Smooth muscle cell of the brain vasculature (primary cell): ENCODE data around the gene MAF.

Source experiments
- DNase-seq: peaks from one replicate; pipeline ENCODE4 v3.0.0-alpha.2; 2012; ENCODE audit warnings: low read depth, low spot score

Gene MAF

DNA sequence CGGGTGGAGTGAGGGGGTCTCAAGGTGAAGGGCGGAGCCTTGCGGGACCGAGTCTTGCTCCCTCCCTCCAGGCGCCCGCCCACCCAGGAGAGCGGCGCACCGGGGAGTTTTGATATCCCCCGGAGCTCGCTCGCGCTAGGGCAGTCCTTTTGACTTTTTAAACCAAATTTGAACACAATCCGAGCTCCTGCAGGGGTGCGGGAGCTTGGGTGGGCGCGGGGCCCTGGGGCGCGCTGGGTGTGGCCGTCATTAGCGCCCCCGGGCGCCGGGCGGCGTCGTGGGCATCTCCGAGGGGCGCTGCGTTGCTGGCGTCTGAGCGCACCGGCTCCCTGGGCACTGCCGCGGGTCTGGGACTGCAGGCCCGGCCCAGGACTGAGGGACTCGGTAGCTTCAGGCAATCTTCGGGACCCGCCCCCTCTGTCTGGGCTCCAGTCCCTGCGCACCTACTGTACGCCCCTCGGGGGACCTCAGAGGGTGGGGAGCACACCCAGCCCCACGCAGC is 10.9 kb downstream of the MAF start:
- no peak for DNase-seq

DNA sequence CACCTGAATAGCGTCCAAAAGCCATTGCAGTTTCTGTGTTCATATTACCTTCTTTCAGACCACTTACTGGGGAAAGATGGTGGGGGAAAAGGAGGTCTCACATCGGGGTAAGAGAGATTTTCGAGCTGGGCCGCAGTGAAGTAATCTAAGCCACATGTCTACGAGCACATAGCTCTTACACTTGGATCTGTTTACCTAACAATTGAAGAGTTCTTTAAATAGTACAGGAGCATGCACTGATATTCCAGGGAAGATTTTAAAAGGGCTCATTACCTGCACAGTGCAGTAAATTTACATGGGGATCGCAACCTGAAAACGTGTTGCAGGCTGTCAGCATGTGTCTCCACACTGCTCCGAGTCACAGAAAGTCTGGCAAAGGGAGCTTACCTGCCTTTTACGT is 12.6 kb downstream of the MAF start:
- DNase-seq: no peak

DNA sequence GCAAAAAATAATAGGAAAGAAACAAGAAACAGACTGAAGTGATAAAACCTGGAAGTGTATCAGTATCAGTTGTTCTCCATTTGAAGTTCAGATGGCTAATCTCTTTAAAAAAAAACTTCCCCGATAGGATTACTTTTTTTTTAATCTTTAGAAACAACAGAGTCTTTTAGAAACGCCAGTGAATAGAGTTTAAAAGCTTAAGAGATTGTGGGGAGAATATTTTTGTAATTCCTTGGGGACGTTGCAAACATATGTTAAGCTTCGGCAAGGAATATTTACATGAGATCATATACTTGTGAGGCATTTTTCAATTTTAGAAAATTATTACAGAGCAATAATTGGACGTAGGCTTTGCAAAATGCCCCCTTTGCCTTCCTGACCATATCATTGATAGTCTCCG is 13.2 kb downstream of the MAF start:
- DNase-seq: no peak

DNA sequence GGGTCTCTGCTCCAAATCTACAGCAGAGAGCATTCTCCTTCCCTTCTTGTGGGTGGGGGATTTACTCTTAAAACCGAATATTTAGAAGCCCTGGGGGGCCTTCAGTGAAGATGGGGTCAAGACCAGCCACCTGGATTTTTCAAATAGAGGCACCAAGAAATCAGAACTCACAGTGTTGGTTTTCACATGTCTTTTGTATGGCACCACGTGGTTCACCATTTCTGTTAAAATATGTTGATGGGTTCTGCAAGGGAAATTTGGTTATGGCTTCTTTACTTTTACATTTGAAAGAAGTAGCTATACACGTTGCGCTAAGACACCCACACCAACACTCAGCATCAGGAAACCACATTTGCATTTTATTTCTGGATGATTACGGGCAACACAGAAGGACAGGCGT is 17.7 kb downstream of the MAF start:
- no peak for DNase-seq

DNA sequence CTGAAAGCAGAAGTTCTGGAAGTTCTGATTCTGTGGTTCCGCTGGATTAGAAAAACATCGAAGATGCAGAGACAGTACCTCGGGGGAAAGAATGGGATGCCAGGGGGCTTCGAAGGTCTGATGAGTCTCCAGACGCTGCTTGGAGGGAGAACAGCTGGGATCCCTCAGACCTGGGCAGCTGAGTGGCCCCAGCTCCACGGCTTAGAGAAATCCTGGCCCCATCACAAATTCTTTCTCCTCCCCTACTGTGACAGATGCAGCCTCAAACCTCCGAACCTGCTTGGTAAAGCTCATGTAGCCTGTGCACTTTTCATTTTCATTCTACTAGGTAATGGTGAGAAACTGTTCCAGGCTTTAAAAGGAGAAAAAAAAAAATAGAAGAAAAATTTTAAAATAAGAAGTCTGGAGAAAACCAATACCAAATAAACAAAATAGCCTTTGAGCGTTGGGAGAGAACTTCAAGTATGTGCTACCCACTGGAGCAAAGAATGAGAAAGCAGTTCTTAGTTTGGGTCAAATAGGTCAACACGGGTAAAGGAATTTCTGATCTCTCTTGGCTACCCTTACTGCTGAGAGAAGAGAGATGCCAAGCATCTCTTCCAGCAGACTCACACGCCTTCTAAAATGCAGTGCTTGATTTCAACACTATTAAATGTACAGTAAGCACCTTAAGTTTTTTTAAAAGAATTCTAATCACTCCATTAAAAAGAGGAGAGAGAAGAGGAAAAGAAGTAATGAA is 19.9 kb downstream of the MAF start:
- no peak for DNase-seq

DNA sequence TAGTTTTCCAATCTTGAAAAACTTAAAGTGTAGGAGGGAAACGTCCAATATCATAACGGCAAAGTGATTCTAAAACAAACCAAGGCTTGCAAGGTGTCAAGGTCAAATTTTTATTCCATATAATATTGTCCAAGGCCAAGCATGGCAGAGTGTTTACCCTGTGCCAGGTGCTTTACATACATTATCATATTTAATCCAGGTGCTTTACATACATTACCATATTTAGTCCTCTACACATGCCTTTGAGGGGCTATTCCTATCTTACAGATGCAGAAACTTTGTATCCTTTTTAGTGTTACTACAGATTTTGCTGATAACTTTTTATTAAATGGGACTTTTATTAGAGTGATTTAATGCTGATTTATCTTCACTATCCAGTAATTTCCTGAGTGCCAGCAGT is 23.9 kb downstream of the MAF start:
- DNase-seq: no peak

DNA sequence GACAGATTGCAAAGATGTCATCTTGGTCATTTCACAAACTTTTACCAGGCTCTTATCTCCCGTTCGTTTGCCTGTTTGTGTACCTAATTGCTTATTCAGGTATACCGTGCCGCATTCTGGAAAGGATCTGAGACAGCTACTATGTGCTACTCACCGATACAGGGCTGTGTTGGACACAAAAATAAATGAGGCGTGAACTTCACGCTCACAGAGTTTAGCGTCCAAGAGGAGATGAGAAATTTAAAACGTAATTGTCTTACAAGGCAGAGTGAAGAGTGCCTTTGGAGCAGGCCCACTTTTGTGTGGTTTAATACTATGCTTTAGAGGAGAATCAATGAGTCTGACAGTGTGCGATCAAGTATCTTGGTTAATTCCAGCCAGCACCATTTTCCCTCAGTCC is 26.7 kb downstream of the MAF start:
- DNase-seq: no peak

DNA sequence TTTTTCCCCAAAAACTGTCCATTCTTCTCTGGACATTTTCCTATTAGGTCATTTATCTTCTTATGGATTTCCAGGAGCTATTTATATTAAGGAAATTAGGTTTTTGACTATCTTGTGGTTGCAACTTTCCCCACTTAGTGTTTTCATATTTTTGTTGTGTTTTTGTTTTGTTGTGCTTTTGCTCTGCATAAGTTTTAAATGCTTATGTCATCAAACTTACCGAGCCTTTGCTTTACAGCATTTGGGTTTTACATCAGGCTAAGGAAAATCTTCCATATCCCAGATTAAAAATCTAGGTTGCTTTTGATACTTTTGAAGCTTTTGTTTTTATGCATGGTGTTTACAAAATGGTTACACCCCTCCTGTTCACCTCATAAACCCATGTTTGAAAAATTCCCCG is 27.5 kb downstream of the MAF start:
- no peak for DNase-seq

DNA sequence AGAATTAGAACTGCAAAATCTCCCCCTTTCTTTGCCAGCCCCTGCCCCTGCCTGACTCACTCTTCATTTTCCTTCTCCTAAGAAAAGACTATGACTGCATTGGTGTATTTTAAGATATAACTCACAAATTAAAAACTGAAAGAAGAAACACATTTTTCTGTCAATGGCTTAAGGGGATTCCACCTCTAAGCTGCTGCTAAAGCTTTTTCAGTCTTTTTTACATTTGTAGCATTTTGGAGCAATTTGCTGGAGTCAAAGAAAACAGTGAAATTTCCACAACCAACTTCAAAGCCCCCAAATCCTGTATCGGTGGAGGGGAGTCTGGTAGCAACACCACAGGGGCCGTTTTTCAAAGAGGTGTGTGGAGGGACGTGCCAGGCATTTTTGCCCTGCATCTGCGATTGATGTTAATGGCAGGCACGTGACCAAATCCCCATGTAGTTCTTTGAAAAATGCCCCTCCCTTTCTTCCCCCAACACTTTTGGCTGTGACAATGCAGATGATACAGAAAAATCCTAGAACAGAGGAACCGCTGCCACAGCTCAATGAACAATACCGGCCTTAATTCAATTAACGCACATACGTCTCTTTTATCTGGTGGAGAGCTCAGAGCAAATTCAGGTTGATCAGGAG is 28.5 kb downstream of the MAF start:
- DNase-seq: no peak

DNA sequence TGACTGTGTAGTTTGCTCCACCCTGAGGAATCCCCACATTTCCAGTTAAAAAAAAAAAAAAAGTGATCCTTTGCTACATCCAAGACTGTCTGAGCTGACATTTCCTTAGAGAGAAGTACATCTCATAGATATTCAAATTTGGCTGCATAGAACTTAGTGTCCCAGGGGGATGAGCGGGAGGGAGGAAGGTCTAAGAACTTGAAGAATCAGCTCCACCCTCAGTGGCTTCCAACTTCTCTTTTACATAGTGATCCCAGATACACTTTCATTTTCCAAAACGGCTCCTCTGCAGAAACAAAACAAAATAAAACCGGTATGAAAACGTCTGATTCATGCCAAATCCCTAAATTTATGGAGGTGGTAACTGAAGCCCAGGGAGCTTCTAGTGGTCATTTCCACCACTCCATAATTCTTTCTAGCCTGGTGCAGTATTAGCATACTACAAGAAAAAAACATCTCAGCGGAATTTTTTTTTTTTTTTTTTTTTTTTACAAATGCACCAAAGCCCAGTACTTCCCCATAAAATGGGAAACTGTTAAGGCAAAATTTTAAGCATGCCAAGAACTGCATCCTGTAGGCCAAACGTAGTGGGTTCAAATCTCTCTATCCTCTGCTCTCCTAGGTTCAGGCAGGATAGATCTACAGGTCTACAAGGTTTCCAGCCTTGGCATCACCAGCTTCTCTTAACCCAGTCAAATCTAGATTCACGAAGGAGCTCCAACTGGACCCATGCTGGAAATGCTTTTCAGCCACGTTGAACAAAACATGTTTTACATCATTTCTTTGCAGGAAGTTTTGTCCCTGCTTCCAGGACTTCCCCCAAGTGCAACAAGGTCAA is 29.3 kb downstream of the MAF start:
- DNase-seq: no peak

DNA sequence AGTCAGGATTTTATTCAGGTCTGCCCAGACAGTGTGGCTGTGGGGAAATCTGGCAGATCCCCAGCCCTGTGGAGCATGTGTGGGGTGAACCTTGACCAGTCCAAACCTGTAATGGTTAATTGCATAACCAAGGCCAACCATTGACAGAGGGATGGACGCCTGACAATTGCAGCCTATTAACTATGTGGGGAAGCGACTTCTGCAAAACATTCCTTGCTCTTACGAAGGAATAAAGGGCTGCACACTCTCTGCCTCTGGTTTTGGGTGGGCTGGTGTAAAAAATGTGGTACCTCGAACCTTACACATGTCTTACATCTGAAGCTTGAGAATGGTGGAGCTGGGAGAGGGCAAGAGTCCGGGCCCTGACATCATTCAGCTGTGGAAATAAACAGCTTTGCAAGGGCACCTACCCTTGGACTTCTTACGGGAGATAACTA is 35.8 kb downstream of the MAF start:
- DNase-seq: no peak

DNA sequence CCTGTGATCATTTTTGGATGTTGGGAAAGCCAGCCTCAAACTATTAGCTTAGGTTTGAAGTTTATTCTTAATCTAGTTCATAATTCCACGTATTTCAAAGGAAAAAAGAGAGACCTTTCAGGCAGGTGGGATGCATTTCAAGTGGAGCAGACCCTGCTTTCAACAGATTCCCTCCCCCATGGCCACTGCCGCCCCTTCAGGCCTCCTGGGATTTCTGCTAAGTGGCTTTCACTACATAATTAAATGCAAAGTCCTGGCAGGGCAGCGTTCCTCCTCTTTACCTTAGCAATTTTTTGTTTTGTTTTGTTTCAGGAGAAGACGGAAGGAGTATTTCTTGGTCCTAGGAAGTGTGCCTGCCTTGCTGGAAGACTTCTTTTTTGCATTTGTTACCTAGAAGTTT is 36.6 kb downstream of the MAF start:
- DNase-seq: no peak

DNA sequence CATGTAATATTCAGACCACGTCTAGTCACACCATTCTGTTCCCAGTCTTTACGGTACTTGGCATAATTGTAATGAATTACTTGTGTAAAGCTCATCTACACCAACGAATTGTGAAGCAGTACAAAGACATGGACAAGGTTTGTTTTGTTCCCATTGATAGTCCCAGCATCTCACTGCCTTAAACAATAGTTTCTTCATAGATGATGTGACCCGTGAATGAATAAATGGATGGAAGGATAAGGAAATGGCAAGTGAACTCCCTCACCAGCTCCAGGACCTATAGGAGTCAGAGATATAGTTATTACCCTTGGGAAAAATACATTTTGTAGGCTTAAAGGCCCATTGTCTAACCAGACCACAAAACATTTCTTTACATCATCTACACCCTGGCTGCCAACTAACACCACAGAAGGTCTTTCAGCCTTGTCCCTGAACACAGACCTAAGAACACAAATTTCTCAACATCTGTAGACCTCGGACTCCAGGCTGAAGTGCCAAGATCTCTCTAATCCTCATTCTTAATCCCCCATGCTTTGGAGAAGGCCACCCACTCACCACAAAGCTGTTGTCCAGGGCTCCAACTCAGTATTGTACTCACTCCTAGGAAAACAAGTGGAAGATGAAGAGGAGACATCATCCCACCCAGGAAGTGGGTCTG is 38.2 kb downstream of the MAF start:
- DNase-seq: no peak

DNA sequence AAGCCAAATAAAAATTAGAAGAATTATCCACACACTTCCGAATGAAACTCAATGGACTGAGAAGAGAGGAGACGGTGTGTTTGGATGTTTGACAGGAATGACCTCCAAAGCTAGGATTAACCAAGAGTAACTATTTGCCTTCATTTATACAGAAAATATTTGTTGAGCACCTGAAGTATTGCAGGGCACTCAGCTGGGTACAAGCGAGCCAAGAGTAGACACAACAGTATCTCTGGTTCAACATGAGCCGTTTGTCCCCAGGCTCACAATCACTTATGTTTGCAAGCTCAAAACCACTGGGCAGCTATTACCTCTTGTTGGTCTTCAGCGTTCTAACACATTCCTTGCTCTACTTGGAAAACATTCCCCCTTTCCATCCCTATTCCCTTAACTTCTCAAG is 38.8 kb downstream of the MAF start:
- DNase-seq: no peak

DNA sequence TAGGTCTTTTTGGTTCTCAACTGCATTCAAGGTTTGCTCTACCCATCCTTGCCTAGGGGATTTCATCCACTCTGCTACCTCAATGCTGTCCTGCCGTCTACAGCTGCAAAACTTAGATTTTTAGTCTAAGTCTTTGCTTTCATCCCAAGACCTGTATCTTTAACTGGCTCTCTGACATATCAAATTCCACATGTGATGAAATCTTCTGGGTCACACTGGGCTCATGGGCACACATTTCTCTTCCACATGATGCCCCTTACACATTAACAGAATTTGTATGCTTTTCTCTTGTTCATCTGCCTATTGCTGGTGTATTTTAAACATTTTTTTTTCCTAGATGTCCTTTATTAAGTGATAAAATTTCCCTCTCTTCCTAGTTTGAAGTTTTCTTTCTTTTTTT is 39.6 kb downstream of the MAF start:
- no peak for DNase-seq

DNA sequence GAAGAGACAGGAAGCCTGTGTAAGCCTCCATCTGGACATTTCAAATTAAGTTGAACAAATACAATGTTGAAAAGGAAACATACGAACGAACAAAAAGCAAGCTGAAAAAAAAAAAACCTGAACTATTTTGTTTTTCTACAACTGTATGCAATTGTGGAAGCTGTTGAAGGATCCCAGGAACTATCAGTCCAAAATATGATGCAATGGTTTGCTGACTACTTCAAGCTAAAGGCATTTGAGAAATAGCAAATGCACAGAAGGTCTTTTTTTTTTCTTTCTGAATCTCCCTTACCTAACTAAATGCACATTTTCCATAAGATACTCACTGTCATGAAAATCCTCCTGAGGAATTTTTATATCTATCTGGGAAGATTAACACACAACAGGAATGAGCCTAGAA is 40.2 kb downstream of the MAF start:
- no peak for DNase-seq

DNA sequence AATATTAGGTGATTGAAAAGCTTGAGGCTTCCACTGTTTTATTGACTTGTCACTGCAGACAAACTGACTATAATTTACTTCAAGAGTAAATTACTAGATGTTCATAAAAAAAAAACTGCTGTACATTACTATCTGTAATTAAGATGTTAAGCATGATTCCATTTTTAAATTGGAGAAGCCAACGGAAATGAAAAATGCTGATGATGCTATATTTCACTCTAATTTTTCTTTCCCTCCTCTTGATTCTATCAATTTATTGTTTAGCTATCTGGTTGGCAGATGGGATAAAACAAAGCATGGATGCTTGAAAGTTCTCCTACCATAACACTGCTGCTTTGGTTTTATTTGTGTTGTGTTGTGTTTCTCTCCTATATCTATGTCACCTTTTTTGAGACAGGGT is 41.0 kb downstream of the MAF start:
- no peak for DNase-seq

DNA sequence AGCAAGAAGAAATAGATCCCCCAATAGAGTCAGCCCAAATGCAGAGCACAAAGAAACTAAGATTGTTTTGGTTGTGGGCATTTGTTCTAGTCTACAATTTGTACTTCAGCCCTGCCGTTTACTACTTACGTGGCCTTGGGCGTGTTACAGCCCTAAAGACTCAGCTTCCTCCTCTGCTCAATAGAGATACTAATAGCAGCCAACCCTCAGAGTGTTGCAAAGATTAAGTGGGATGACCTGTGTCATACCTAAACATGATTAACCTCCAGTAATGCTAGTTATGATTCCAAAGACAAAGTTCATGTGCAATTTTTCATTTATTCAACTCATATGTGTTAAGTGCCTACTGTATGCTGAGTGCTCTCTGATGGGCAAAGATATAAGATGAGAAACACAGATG is 43.1 kb downstream of the MAF start:
- no peak for DNase-seq

DNA sequence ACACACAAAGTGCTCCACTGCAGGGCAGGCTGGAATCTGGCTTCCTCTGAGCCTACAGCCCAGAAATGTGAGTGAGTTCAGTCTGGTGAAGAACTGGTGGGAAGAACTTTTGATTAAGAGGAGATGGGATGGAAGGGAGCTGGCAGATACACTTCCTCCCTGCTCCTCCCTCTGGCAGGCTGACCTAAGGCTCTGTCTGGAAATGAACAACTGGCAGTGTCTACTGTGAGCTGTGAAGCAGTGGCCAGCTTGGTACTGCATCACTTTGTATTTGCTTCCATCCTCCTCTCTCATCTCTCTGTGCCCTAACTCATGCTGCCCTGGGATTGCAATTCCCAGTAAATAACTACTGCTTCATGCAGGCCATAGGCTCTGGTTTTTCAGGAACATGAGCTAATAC is 45.6 kb downstream of the MAF start:
- no peak for DNase-seq

DNA sequence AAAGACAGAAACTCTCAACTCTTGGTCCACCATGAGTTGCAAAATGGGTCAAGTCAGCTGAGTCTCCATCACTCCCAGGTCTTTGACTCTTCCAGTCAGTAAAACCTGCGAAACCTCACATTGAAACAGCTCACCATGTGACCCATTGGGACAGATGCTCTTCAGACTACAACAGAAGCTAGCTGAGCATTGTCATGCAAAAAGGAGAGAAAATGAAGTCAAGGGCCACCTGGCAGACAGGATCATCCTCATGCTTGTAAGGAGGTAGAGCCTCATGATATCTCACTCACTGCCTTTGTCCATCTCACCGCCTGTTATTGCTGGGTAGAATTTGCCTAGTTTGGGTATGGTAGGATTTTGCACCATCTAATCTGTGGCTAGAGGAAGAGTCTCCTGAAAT is 50.2 kb downstream of the MAF start:
- no peak for DNase-seq

DNA sequence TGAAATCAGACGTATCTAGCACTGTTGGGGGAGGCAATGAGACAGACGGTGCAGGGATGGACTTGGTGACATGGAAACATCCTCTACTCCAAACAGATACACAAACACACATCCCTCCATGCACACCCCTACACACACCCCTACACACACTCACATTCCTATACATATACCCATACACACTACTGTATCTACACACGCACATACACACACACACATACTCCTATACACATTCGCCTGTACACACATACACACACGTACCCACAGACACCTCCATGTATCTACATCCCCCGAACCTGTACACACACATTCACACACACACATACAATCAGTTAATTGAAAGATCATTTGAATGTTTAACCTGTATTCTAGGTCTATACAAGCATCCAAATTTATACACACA is 53.5 kb downstream of the MAF start:
- no peak for DNase-seq
